Measurements from ENCODE around the gene RXFP4. TPM values are rescaled to one million over a fixed set of nuclear protein-coding genes. Genes with fewer than 3 reads are reported as not detected.

RXFP4 gene
- total and polyA plus RNA-seq, 2 of the 13 experiments (the other 11 are each of a cell fraction or from before 2014, with no cell fraction given), result 0.38 to 1.4 TPM

DNA sequence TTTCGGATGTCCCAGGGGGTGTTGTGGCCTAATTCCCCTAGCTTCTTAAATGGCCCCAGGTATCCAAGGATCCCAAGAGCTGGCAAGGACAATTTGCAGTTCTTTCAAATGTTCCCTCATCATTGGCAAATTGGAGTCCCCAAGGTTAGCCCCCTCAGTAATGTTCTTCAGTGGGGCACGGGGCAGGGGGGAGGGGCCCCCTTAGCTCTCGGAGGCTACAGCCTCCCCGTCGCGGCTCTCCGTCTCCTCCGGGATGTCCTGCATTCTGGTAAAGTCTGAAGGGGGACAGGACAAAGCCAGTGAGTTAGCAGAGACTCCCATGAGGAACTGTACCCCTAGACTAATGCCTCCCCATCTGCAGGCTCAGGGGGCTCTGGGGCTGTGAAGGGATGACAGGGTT lies 6.3 kb downstream of the RXFP4 start:
- DNase-seq (ENCODE audit: low spot score) (no peak), FAIRE-seq (no peak), ATAC-seq (no peak)
- no peak overlapping the region for H3K9ac ChIP-seq (ENCODE audit: insufficient read depth, low read depth, low read length)
- no peaks in the 10 kb centered on the region for H3K9me3 ChIP-seq (ENCODE audit: low read length)
- POLR2A ChIA-PET, result interaction anchor here (1.4 to 2.2 kb wide), 5 partner anchors 7 to 36 kb away, joined by 3 to 6 read pairs (median 5); partner anchors contain the start of gene ARHGEF2
- no peak for TF ChIP-seq SRF (IDR thresholded peaks at IDR 0.05; ENCODE audit: low read depth, low read length)
- no peak for TF ChIP-seq HMGA1 (CRISPR knock-in tag; conservative IDR thresholded peaks at IDR 0.05)
- no peak for TF ChIP-seq POGZ (CRISPR knock-in tag; IDR thresholded peaks at IDR 0.05)
- TF ChIP-seq ZNF33B (CRISPR knock-in tag; IDR thresholded peaks at IDR 0.05), result no peak
- no peak for TF ChIP-seq ZSCAN12 (CRISPR knock-in tag; IDR thresholded peaks at IDR 0.05)
- TF ChIP-seq RBM39 (IDR thresholded peaks at IDR 0.05; ENCODE audit: low read depth, low read length, poor library complexity, severe bottlenecking), result no peak
- TF ChIP-seq ZNF468 (CRISPR knock-in tag; IDR thresholded peaks at IDR 0.05), result no peak
- TF ChIP-seq ZNF773 (CRISPR knock-in tag; IDR thresholded peaks at IDR 0.05; ENCODE audit: borderline replicate concordance), result no peak
- no peak for TF ChIP-seq CC2D1A (CRISPR knock-in tag; IDR thresholded peaks at IDR 0.05)
- no peak for TF ChIP-seq ZNF326 (CRISPR knock-in tag; IDR thresholded peaks at IDR 0.05; ENCODE audit: borderline replicate concordance)
- TF ChIP-seq SNAI1 (CRISPR knock-in tag; IDR thresholded peaks at IDR 0.05; ENCODE audit: borderline replicate concordance), result no peak
- TF ChIP-seq TOE1 (CRISPR knock-in tag; IDR thresholded peaks at IDR 0.05), result no peak
- no peak for TF ChIP-seq LCORL (IDR thresholded peaks at IDR 0.05)
- no peak for TF ChIP-seq LCORL (CRISPR knock-in tag; IDR thresholded peaks at IDR 0.05)
- TF ChIP-seq, protein P1, sequence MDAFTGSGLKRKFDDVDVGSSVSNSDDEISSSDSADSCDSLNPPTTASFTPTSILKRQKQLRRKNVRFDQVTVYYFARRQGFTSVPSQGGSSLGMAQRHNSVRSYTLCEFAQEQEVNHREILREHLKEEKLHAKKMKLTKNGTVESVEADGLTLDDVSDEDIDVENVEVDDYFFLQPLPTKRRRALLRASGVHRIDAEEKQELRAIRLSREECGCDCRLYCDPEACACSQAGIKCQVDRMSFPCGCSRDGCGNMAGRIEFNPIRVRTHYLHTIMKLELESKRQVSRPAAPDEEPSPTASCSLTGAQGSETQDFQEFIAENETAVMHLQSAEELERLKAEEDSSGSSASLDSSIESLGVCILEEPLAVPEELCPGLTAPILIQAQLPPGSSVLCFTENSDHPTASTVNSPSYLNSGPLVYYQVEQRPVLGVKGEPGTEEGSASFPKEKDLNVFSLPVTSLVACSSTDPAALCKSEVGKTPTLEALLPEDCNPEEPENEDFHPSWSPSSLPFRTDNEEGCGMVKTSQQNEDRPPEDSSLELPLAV (CRISPR knock-in tag; conservative IDR thresholded peaks at IDR 0.05; ENCODE audit: low read depth), result no peak
- no peak for TF ChIP-seq ZIK1 (CRISPR knock-in tag; IDR thresholded peaks at IDR 0.05; ENCODE audit: borderline replicate concordance, low read depth)
- TF ChIP-seq, protein P2, sequence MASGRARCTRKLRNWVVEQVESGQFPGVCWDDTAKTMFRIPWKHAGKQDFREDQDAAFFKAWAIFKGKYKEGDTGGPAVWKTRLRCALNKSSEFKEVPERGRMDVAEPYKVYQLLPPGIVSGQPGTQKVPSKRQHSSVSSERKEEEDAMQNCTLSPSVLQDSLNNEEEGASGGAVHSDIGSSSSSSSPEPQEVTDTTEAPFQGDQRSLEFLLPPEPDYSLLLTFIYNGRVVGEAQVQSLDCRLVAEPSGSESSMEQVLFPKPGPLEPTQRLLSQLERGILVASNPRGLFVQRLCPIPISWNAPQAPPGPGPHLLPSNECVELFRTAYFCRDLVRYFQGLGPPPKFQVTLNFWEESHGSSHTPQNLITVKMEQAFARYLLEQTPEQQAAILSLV (CRISPR knock-in tag; IDR thresholded peaks at IDR 0.05; ENCODE audit: borderline replicate concordance), result no peak
- TF ChIP-seq ZSCAN31 (CRISPR knock-in tag; IDR thresholded peaks at IDR 0.05; ENCODE audit: low read depth), result no peak
- no peak for TF ChIP-seq RFX1 (IDR thresholded peaks at IDR 0.05)
- CTCF ChIA-PET (ENCODE audit: low intra/inter-chr PET ratio, low total read pairs), result no interaction called here
- no peaks in the 10 kb centered on the region for H4K20me1 ChIP-seq (ENCODE audit: insufficient read depth, low read length)
- H3K79me2 ChIP-seq (ENCODE audit: insufficient read depth, low read length), result peaks cover 12% of the 10 kb centered on the region
- H3K4me3 ChIP-seq (replicated peaks in 1 of 3; ENCODE audit: insufficient read depth in 1 of 3, low read depth in 2 of 3, low read length in 3 of 3), result no peak overlapping the region
- H3K36me3 ChIP-seq (replicated peaks in 1 of 2; ENCODE audit: control insufficient read depth in 1 of 2, insufficient read depth in 2 of 2, low read length in 2 of 2), result peaks cover 23 to 48% of the 10 kb centered on the region in 2 experiments
- no peaks in the 10 kb centered on the region for H3K27me3 ChIP-seq (ENCODE audit: control insufficient read depth in 1 of 2, insufficient read depth in 2 of 2, low read length in 2 of 2)
- no peak overlapping the region for H2AFZ ChIP-seq (ENCODE audit: low read length)
- no peak overlapping the region for H3K4me2 ChIP-seq (ENCODE audit: low read depth, low read length)
- WGBS (ENCODE audit: low lambda C conversion rate), result 96% methylated on average over 8 of the region's 8 CpGs
- H3K27ac ChIP-seq (ENCODE audit: extremely low read length, insufficient read depth, low read length), result peak overlapping the region; percentile 30
- H3K4me1 ChIP-seq (ENCODE audit: insufficient read depth, low read length), result peaks cover 39% of the 10 kb centered on the region
- BruUV-seq (replicated peaks), result no TSS peak
- intact Hi-C loops (cut with micrococcal nuclease; ENCODE audit: unreplicated experiment), result no loop called here
- in situ Hi-C loops (cut with HindIII; ENCODE audit: extremely low pct_ligation_motif_present, low pct_unique_long_range_greater_than_20kb), result loop anchor here (10.0 kb wide), 1 partner anchor 117 kb away; the partner anchor contains the start of gene RAB25

Data from HepG2 (cell line).